ENCODE measurements around the gene AUTS2.

Gene AUTS2

GRCh38 chr7:69825113-69825972 lies 227.1 kb downstream of the AUTS2 start:
- TF ChIP-seq, protein P1, sequence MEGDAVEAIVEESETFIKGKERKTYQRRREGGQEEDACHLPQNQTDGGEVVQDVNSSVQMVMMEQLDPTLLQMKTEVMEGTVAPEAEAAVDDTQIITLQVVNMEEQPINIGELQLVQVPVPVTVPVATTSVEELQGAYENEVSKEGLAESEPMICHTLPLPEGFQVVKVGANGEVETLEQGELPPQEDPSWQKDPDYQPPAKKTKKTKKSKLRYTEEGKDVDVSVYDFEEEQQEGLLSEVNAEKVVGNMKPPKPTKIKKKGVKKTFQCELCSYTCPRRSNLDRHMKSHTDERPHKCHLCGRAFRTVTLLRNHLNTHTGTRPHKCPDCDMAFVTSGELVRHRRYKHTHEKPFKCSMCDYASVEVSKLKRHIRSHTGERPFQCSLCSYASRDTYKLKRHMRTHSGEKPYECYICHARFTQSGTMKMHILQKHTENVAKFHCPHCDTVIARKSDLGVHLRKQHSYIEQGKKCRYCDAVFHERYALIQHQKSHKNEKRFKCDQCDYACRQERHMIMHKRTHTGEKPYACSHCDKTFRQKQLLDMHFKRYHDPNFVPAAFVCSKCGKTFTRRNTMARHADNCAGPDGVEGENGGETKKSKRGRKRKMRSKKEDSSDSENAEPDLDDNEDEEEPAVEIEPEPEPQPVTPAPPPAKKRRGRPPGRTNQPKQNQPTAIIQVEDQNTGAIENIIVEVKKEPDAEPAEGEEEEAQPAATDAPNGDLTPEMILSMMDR (IDR thresholded peaks at IDR 0.05): no peak
- peaks cover 0 to 5% of the 10 kb centered on the region in 2 experiments for H3K4me1 ChIP-seq (ENCODE audit: control insufficient read depth in 1 of 2, insufficient read depth in 1 of 2, low read depth in 1 of 2, low read length in 1 of 2)
- no peaks in the 10 kb centered on the region for H3K27me3 ChIP-seq
- H3K27ac ChIP-seq: no peak overlapping the region
- no peaks in the 10 kb centered on the region for H3K9me3 ChIP-seq
- H3K36me3 ChIP-seq: no peaks in the 10 kb centered on the region
- no peak overlapping the region for H3K4me3 ChIP-seq (ENCODE audit: low read depth in 1 of 2, low read length in 1 of 2)

GRCh38 chr7:69826283-69826682 lies 228.0 kb downstream of the AUTS2 start:
- Histone ChIP-seq H3K4me1 (ENCODE audit: control insufficient read depth in 1 of 2, insufficient read depth in 1 of 2, low read depth in 1 of 2, low read length in 1 of 2) (peaks cover 0 to 5% of the 10 kb centered on the region in 2 experiments), H3K27ac (no peak overlapping the region), H3K36me3 (no peaks in the 10 kb centered on the region), H3K9me3 (no peaks in the 10 kb centered on the region), H3K4me3 (ENCODE audit: low read depth in 1 of 2, low read length in 1 of 2) (no peak overlapping the region), H3K27me3 (no peaks in the 10 kb centered on the region)
- TF ChIP-seq, protein P1 (IDR thresholded peaks at IDR 0.05): no peak

GRCh38 chr7:69827140-69827539 lies 228.9 kb downstream of the AUTS2 start:
- Histone ChIP-seq H3K27ac (no peak overlapping the region), H3K9me3 (no peaks in the 10 kb centered on the region), H3K4me3 (ENCODE audit: low read depth in 1 of 2, low read length in 1 of 2) (no peak overlapping the region), H3K27me3 (no peaks in the 10 kb centered on the region), H3K4me1 (ENCODE audit: control insufficient read depth in 1 of 2, insufficient read depth in 1 of 2, low read depth in 1 of 2, low read length in 1 of 2) (peaks cover 0 to 5% of the 10 kb centered on the region in 2 experiments), H3K36me3 (no peaks in the 10 kb centered on the region)
- TF ChIP-seq, protein P1 (IDR thresholded peaks at IDR 0.05): no peak

DNA sequence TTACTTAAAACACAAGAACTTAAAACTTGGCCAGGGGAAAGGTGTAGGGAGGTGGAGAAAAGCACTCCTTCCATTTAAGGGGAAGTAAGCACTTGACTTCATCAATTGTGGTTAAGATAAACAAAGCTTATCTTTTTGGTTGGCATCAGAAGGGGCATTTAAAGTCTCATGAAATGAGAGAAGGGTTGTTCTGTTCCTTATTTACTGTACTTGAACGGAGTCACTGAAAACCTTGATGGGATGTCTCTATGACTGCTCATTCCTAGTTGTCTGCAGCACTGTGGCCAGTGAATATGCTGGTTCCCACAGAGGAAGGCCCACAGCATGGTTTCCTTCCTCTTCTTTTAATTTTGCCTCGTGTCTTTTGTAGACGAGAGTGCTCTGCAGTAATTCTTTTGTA lies 229.3 kb downstream of the AUTS2 start:
- Histone ChIP-seq H3K27ac (no peak overlapping the region), H3K4me1 (ENCODE audit: control insufficient read depth in 1 of 2, insufficient read depth in 1 of 2, low read depth in 1 of 2, low read length in 1 of 2) (peaks cover 0 to 5% of the 10 kb centered on the region in 2 experiments), H3K27me3 (no peaks in the 10 kb centered on the region), H3K36me3 (no peaks in the 10 kb centered on the region), H3K9me3 (no peaks in the 10 kb centered on the region), H3K4me3 (ENCODE audit: low read depth in 1 of 2, low read length in 1 of 2) (no peak overlapping the region)
- TF ChIP-seq, protein P1 (IDR thresholded peaks at IDR 0.05): no peak

DNA sequence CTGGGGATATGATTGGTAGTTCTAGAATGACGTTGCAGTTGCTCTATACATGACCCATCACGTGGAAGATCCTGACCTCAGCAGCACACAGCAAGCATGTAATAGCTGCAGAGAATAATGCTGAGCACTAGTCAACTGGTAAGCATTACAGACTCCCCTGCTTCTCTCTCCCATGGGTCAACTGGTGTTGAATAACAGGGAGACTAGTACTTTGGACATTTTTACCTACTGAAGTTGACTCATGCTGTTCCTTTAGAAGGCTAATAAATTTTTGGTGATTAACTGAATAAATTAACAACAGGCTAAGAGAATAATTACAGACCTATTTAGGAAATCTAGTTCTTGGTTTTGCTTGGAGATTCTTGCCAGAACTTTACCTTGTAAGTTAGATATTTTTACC lies 234.1 kb downstream of the AUTS2 start:
- H3K36me3 ChIP-seq: no peaks in the 10 kb centered on the region
- no peaks in the 10 kb centered on the region for H3K4me1 ChIP-seq (ENCODE audit: control insufficient read depth in 1 of 2, insufficient read depth in 1 of 2, low read depth in 1 of 2, low read length in 1 of 2)
- no peaks in the 10 kb centered on the region for H3K27me3 ChIP-seq
- H3K9me3 ChIP-seq: no peaks in the 10 kb centered on the region
- no peak overlapping the region for H3K27ac ChIP-seq
- H3K4me3 ChIP-seq (ENCODE audit: low read depth in 1 of 2, low read length in 1 of 2): no peak overlapping the region
- TF ChIP-seq, protein P1 (IDR thresholded peaks at IDR 0.05): no peak

Measured in neutrophil (primary cell).